ENCODE results near the gene FIGNL2. TPM values are rescaled to one million over a fixed set of nuclear protein-coding genes. Genes with fewer than 3 reads are reported as not detected.

Gene FIGNL2
- total RNA-seq, 2 experiments from 2014 or later = 1.2 to 1.3 TPM

DNA sequence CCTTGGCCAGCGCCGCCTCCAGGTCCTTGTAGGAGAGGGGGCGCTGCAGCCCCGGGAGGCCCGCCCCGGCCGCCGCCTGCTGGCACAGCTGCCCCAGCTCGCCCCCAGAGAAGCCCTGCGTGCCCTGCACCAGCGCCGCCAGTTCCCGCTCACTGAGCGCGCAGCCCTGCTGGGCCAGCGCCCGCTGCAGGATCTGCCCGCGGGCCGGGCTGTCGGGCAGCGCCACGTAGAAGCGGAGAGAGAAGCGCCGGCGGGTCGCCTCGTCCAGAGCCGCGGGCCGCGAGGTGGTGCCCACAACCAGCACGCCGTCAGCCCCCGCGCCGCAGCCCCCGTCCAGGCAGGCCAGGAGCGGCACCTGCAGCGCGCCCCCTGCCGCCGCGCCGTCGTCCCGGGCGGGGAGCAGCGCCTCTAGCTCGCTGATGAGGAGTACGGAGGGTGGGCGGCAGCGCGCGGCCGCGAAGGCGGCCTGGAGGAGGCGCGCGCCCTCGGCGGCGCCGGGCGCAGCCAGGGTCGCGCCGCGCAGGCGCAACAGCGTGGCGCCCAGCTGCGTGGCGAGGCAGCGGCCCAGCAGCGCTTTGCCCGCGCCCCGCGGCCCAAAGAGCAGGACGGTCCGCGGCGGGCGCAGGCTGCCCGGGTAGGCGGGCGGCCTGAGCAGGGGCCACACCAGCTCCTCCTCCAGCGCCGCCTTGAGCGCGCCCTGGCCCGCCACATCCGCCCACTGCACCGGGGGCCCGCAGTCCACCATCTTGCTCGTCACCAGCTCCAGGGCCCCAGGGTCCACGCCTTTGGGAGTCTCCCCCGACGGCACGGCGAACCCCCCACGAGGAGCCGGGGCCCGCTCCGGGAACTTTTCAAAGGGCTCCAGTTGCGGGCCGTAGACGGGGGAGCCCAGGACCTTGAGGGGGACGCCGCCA is 27.7 kb downstream of the FIGNL2 start:
- H3K4me3 ChIP-seq (ENCODE audit: low read length) = peak overlapping the region; percentile 71
- Mint-ChIP-seq H3K27me3 (no peaks in the 10 kb centered on the region), H3K27ac (no peak overlapping the region), H3K9me3 (no peaks in the 10 kb centered on the region), H3K4me1 (ENCODE audit: low read depth) (peaks cover 25% of the 10 kb centered on the region), H3K4me3 (peak overlapping the region; percentile 81), H3K36me3 (ENCODE audit: low read depth) (no peaks in the 10 kb centered on the region)
- DNase-seq = peak; percentile 60 to 90 (median 76)
- H3K27me3 ChIP-seq (ENCODE audit: control insufficient read depth in 1 of 2, insufficient read depth in 2 of 2, low read length in 2 of 2) = no peaks in the 10 kb centered on the region
- ChIA-PET POLR2A (interaction anchor here (0.7 to 2.4 kb wide), 28 partner anchors 8 to 1185 kb away, joined by 3 to 15 read pairs (median 4); partner anchors contain the start of genes ACVR1B, ATF1, ATG101 and DAZAP2), CTCF (interaction anchor here (0.7 to 1.3 kb wide), 9 partner anchors 11 to 204 kb away, joined by 3 to 6 read pairs (median 4); partner anchors contain the start of gene ACVR1B)
- H3K9me3 ChIP-seq (ENCODE audit: control insufficient read depth in 1 of 2, insufficient read depth in 1 of 2, low read length in 2 of 2) = no peaks in the 10 kb centered on the region
- TF ChIP-seq CTCF (IDR thresholded peaks at IDR 0.05) = peak; percentile 64
- no peaks in the 10 kb centered on the region for H3K36me3 ChIP-seq (ENCODE audit: insufficient read depth, low read length)
- H3K27ac ChIP-seq (ENCODE audit: low read depth in 1 of 2, low read length in 2 of 2) = peak overlapping the region; percentile 44 to 67
- H3K4me1 ChIP-seq (ENCODE audit: insufficient read depth, low read length) = peaks cover 25% of the 10 kb centered on the region
- peak; percentile 81 for ATAC-seq (ENCODE audit: poor library complexity)
- intact Hi-C loops (cut with DNase I, micrococcal nuclease) = loop anchor here (2.0 to 10.0 kb wide), 2 partner anchors 254 to 400 kb away; partner anchors contain the start of gene SMIM41 (in 1 of the 2)

- Histone ChIP-seq H3K27me3 (ENCODE audit: control insufficient read depth in 1 of 2, insufficient read depth in 2 of 2, low read length in 2 of 2) (peaks cover 0 to 2% of the 10 kb centered on the region in 2 experiments), H3K4me1 (ENCODE audit: insufficient read depth, low read length) (peaks cover 28% of the 10 kb centered on the region), H3K9me3 (ENCODE audit: control insufficient read depth in 1 of 2, insufficient read depth in 1 of 2, low read length in 2 of 2) (no peaks in the 10 kb centered on the region), H3K27ac (ENCODE audit: low read depth in 1 of 2, low read length in 2 of 2) (peak overlapping the region in 1 of 2 donors; percentile 16), H3K36me3 (ENCODE audit: insufficient read depth, low read length) (no peaks in the 10 kb centered on the region), H3K4me3 (ENCODE audit: low read length) (peak overlapping the region; percentile 58)
- H3K4me1 Mint-ChIP-seq (ENCODE audit: low read depth) = peaks cover 33% of the 10 kb centered on the region
- intact Hi-C loops (cut with DNase I, micrococcal nuclease) = loop anchor here (2.0 to 10.0 kb wide), 2 partner anchors 255 to 399 kb away; partner anchors contain the start of gene SMIM41 (in 1 of the 2)
- H3K9me3 Mint-ChIP-seq = no peaks in the 10 kb centered on the region
- H3K27ac Mint-ChIP-seq = peak overlapping the region; percentile 53
- no peak for TF ChIP-seq CTCF (IDR thresholded peaks at IDR 0.05)
- CTCF ChIA-PET = interaction anchor here (1.0 to 1.3 kb wide), 6 partner anchors 10 to 142 kb away, joined by 3 to 6 read pairs (median 4); partner anchors contain the start of gene ACVR1B
- POLR2A ChIA-PET = interaction anchor here (0.8 to 2.4 kb wide), 19 partner anchors 8 to 1055 kb away, joined by 3 to 15 read pairs (median 6); partner anchors contain the start of genes ACVR1B, ATF1, ATG101 and POU6F1
- H3K4me3 Mint-ChIP-seq = peak overlapping the region; percentile 81
- no peak for DNase-seq
- no peaks in the 10 kb centered on the region for H3K27me3 Mint-ChIP-seq
- ATAC-seq (ENCODE audit: poor library complexity) = no peak
- H3K36me3 Mint-ChIP-seq (ENCODE audit: low read depth) = no peaks in the 10 kb centered on the region
These were observed 28.6 kb downstream of the FIGNL2 start for GRCh38 chr12:51819736-51820525.

Data from CD4-positive, alpha-beta T cell (primary cell).